NCI-H128 (cell line): ENCODE measurements around the gene SEPTIN8.

Source experiments
- DNase-seq: peaks from one replicate; lab custom pipeline; 2025; ENCODE audit not compliant: unreplicated experiment; lab: John Stamatoyannopoulos, UW

The SEPTIN8 gene

GRCh38 chr5:132785365-132785764 is 8.3 kb upstream of the SEPTIN8 start:
- DNase-seq, result no peak

- no peak for DNase-seq
Measured at GRCh38 chr5:132782101-132782500, 5.1 kb upstream of the SEPTIN8 start.

GRCh38 chr5:132781029-132781428 is 4.0 kb upstream of the SEPTIN8 start:
- no peak for DNase-seq

- no peak for DNase-seq
Measured at GRCh38 chr5:132780577-132780976, 3.5 kb upstream of the SEPTIN8 start.

GRCh38 chr5:132779961-132780360 is 2.9 kb upstream of the SEPTIN8 start:
- DNase-seq, result no peak

GRCh38 chr5:132778856-132779255 is 1.8 kb upstream of the SEPTIN8 start:
- no peak for DNase-seq

- DNase-seq, result no peak
Measured at GRCh38 chr5:132778129-132778528, 1.1 kb upstream of the SEPTIN8 start.

GRCh38 chr5:132776938-132777208 is 166 bp downstream of the SEPTIN8 start:
- DNase-seq, result no peak

GRCh38 chr5:132776131-132776937 is 705 bp downstream of the SEPTIN8 start:
- DNase-seq, result no peak

- no peak for DNase-seq
Measured at GRCh38 chr5:132775476-132775961, 1.5 kb downstream of the SEPTIN8 start.

GRCh38 chr5:132774896-132775295 is 2.1 kb downstream of the SEPTIN8 start:
- DNase-seq, result no peak

GRCh38 chr5:132774406-132774805 is 2.6 kb downstream of the SEPTIN8 start:
- no peak for DNase-seq

- DNase-seq, result no peak
Measured at GRCh38 chr5:132773601-132774355, 3.3 kb downstream of the SEPTIN8 start.

- no peak for DNase-seq
Measured at GRCh38 chr5:132773114-132773513, 3.9 kb downstream of the SEPTIN8 start.

- no peak for DNase-seq
Measured at GRCh38 chr5:132772291-132773070, 4.6 kb downstream of the SEPTIN8 start.

- no peak for DNase-seq
Measured at GRCh38 chr5:132771503-132771998, 5.5 kb downstream of the SEPTIN8 start.

GRCh38 chr5:132770476-132771159 is 6.4 kb downstream of the SEPTIN8 start:
- DNase-seq, result no peak

GRCh38 chr5:132768485-132768868 is 8.6 kb downstream of the SEPTIN8 start:
- no peak for DNase-seq

- no peak for DNase-seq
Measured at GRCh38 chr5:132767150-132767549, 9.9 kb downstream of the SEPTIN8 start.

- no peak for DNase-seq
Measured at GRCh38 chr5:132766806-132767055, 10.3 kb downstream of the SEPTIN8 start.
